ENCODE measurements around the gene NAA15. TPM values are rescaled to one million over a fixed set of nuclear protein-coding genes. Genes with fewer than 3 reads are reported as not detected.
"Not testable (repeated sequence)": the region's sequence is repeated elsewhere in the genome, so short reads cannot be mapped to it uniquely, and the experiment has no call there.

NAA15 gene
- total RNA-seq, 1 donor from 2014 or later, result 52.8 TPM

- H3K9me3 Mint-ChIP-seq (ENCODE audit: low read depth), result peaks cover 12% of the 10 kb centered on the region
- DNase-seq (ENCODE audit: low spot score, unreplicated experiment), result no peak
- no peaks in the 10 kb centered on the region for H3K27me3 Mint-ChIP-seq
- no peak overlapping the region for H3K27ac Mint-ChIP-seq
- no peak for TF ChIP-seq CTCF (IDR thresholded peaks at IDR 0.05; ENCODE audit: unreplicated experiment)
- no peak overlapping the region for H3K4me3 Mint-ChIP-seq (ENCODE audit: low read depth)
- peaks cover 8% of the 10 kb centered on the region for H3K4me1 Mint-ChIP-seq (ENCODE audit: low read depth)
- peaks cover 14% of the 10 kb centered on the region for H3K36me3 Mint-ChIP-seq (ENCODE audit: insufficient read depth)
These were observed 16.3 kb downstream of the NAA15 start for GRCh38 chr4:139317635-139318034.

GRCh38 chr4:139319571-139319970, 18.3 kb downstream of the NAA15 start:
- no peak for DNase-seq (ENCODE audit: low spot score, unreplicated experiment)
- H3K27me3 Mint-ChIP-seq, result no peaks in the 10 kb centered on the region
- H3K4me1 Mint-ChIP-seq (ENCODE audit: low read depth), result peaks cover 3% of the 10 kb centered on the region
- TF ChIP-seq CTCF (IDR thresholded peaks at IDR 0.05; ENCODE audit: unreplicated experiment), result no peak
- no peak overlapping the region for H3K27ac Mint-ChIP-seq
- no peak overlapping the region for H3K4me3 Mint-ChIP-seq (ENCODE audit: low read depth)
- peaks cover 14% of the 10 kb centered on the region for H3K36me3 Mint-ChIP-seq (ENCODE audit: insufficient read depth)
- H3K9me3 Mint-ChIP-seq (ENCODE audit: low read depth), result peaks cover 12% of the 10 kb centered on the region

GRCh38 chr4:139322070-139322469, 20.8 kb downstream of the NAA15 start:
- H3K4me1 Mint-ChIP-seq (ENCODE audit: low read depth); DNase-seq (ENCODE audit: low spot score, unreplicated experiment); H3K4me3 Mint-ChIP-seq (ENCODE audit: low read depth); H3K27ac Mint-ChIP-seq; H3K27me3 Mint-ChIP-seq: not testable (repeated sequence)
- Mint-ChIP-seq H3K9me3 (ENCODE audit: low read depth) (peaks cover 12% of the 10 kb centered on the region), H3K36me3 (ENCODE audit: insufficient read depth) (peaks cover 11% of the 10 kb centered on the region)

- H3K27me3 Mint-ChIP-seq; H3K4me1 Mint-ChIP-seq (ENCODE audit: low read depth); DNase-seq (ENCODE audit: low spot score, unreplicated experiment); H3K27ac Mint-ChIP-seq; H3K4me3 Mint-ChIP-seq (ENCODE audit: low read depth): not testable (repeated sequence)
- Mint-ChIP-seq H3K36me3 (ENCODE audit: insufficient read depth) (peaks cover 11% of the 10 kb centered on the region), H3K9me3 (ENCODE audit: low read depth) (peaks cover 12% of the 10 kb centered on the region)
These were observed 21.2 kb downstream of the NAA15 start for GRCh38 chr4:139322541-139322940.

GRCh38 chr4:139324620-139325019, 23.3 kb downstream of the NAA15 start:
- H3K4me3 Mint-ChIP-seq (ENCODE audit: low read depth), result no peak overlapping the region
- DNase-seq (ENCODE audit: low spot score, unreplicated experiment), result no peak
- no peaks in the 10 kb centered on the region for H3K27me3 Mint-ChIP-seq
- peaks cover 1% of the 10 kb centered on the region for H3K4me1 Mint-ChIP-seq (ENCODE audit: low read depth)
- TF ChIP-seq CTCF (IDR thresholded peaks at IDR 0.05; ENCODE audit: unreplicated experiment), result no peak
- peaks cover 12% of the 10 kb centered on the region for H3K9me3 Mint-ChIP-seq (ENCODE audit: low read depth)
- peaks cover 16% of the 10 kb centered on the region for H3K36me3 Mint-ChIP-seq (ENCODE audit: insufficient read depth)
- H3K27ac Mint-ChIP-seq, result peak overlapping the region; percentile 82

- H3K9me3 Mint-ChIP-seq (ENCODE audit: low read depth), result no peaks in the 10 kb centered on the region
- no peak overlapping the region for H3K4me3 Mint-ChIP-seq (ENCODE audit: low read depth)
- no peak overlapping the region for H3K27ac Mint-ChIP-seq
- no peaks in the 10 kb centered on the region for H3K27me3 Mint-ChIP-seq
- peaks cover 3% of the 10 kb centered on the region for H3K4me1 Mint-ChIP-seq (ENCODE audit: low read depth)
- peaks cover 13% of the 10 kb centered on the region for H3K36me3 Mint-ChIP-seq (ENCODE audit: insufficient read depth)
- no peak for DNase-seq (ENCODE audit: low spot score, unreplicated experiment)
- no peak for TF ChIP-seq CTCF (IDR thresholded peaks at IDR 0.05; ENCODE audit: unreplicated experiment)
These were observed 28.4 kb downstream of the NAA15 start for GRCh38 chr4:139329665-139330200.

All from progenitor cell of endocrine pancreas (in vitro differentiated cells).